Suprapubic skin (tissue), 3 donors: ENCODE data around the gene RPS2.

ENCODE experiments used
- CTCF ChIP-seq, 2 donors: fragments of 200-600 bp in 1 of 2; fragments of 450-650 bp in 1 of 2; sonication (generic) in 1 of 2; IDR thresholded peaks; one replicate each; pipeline ENCODE4 v1.5.1; 2016 to 2019; ENCODE audit warnings: antibody characterized with exemption in 2 of 2, mild to moderate bottlenecking in 1 of 2, moderate library complexity in 1 of 2
- POLR2A ChIP-seq, 2 donors: fragments of 450-650 bp; IDR thresholded peaks; one replicate each; pipeline ENCODE4 v1.6.1; 2017; ENCODE audit warnings: antibody characterized with exemption in 2 of 2, mild to moderate bottlenecking in 2 of 2, moderate library complexity in 2 of 2

DNA sequence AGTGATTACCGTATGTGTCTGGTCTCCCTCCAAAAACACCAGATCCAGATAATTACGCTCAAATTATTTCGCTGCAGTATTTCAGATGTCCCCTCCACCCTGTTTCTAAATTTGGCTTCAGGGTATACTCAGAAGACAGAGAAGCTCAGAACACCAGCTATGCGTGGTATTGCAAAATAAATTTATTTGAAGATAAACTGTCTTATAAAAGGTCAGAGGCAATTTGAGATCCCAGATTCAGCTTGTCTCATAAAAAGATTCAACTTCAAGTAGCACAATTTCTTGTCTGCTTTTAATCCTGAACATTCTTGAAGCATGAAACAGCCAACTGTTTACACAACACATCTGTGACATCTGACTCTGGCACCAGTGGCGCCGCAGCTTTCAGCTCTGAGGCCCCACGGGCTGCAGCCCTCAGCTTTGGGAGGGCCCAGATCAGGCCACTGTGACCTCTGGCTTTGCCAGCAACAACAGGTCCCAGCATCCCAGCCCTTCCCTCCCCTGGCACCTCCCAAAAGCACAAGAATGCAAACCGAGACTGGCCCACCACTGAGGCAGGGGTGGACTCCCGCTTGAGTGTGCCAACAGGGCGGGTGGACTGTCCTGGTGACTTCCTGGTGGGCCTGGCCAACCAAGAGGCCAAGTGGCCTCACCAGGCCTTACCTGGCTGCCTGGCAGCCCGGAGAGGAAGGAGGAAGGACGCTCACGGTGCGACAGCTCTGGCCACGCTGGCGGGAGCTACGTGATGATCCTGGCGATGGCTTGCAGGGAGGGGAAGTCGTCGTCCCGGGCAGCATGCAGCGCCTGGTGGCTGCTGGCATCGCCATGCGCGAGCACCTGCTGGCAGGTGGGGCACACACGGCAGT, 33.1 kb upstream of the RPS2 start:
- TF ChIP-seq CTCF (IDR thresholded peaks at IDR 0.05) (no peak), POLR2A (IDR thresholded peaks at IDR 0.05) (no peak)
